CD8-positive, alpha-beta memory T cell (primary cell): ENCODE results near the gene KIF20B. TPM values are rescaled to one million over a fixed set of nuclear protein-coding genes. Genes with fewer than 3 reads are reported as not detected.

Source experiments
- CTCF ChIA-PET: fragments of 350-600 bp; sonication (Branson Sonifier 250); formaldehyde crosslinking; loops from one replicate; lab custom pipeline; 2021; ENCODE audit warnings: antibody characterized with exemption; lab: Charles Lee
- POLR2A ChIA-PET: fragments of 350-600 bp; sonication (Branson Sonifier 250); formaldehyde crosslinking; loops from one replicate; lab custom pipeline; 2021; ENCODE audit warnings: antibody characterized with exemption; lab: Charles Lee
- DNase-seq, 5 donors: peaks; one replicate each; pipeline versions ENCODE4 v3.0.0 to v3.0.0-alpha.2; 2020 to 2022; ENCODE audit warnings: mixed read lengths in 1 of 5
- H3K27ac ChIP-seq: one replicate; pipeline ENCODE4 v1.7.0; 2013; ENCODE audit warnings: low read depth, mild to moderate bottlenecking, low read length, moderate library complexity
- H3K27me3 ChIP-seq: 2 replicates; pipeline ENCODE4 v1.7.0; 2013; ENCODE audit warnings: low read length, mild to moderate bottlenecking; ENCODE audit not compliant: insufficient read depth, poor library complexity, severe bottlenecking
- H3K36me3 ChIP-seq: 2 replicates; pipeline ENCODE4 v1.7.0; 2013; ENCODE audit warnings: mild to moderate bottlenecking, low read length, moderate library complexity; ENCODE audit not compliant: insufficient read depth
- H3K4me1 ChIP-seq: 2 replicates; pipeline ENCODE4 v1.7.0; 2013; ENCODE audit warnings: mild to moderate bottlenecking, low read length, moderate library complexity; ENCODE audit not compliant: insufficient read depth
- H3K4me3 ChIP-seq: 2 replicates; pipeline ENCODE4 v1.7.0; 2013; ENCODE audit warnings: mild to moderate bottlenecking, low read length
- H3K9me3 ChIP-seq: 2 replicates; pipeline ENCODE4 v1.7.0; 2013; ENCODE audit warnings: mild to moderate bottlenecking, low read length
- H3K27ac Mint-ChIP-seq, 8 donors: one replicate each; pipeline ENCODE4 v1.8.0; 2020 to 2021; ENCODE audit warnings: mixed read lengths in 8 of 8, mild to moderate bottlenecking in 6 of 8, inconsistent platforms in 3 of 8, moderate library complexity in 3 of 8
- H3K27me3 Mint-ChIP-seq, 2 donors: one replicate each; pipeline ENCODE4 v1.8.0; 2020 to 2021; ENCODE audit warnings: mixed read lengths in 2 of 2, mild to moderate bottlenecking in 1 of 2, moderate library complexity in 1 of 2
- H3K36me3 Mint-ChIP-seq, 3 donors: one replicate each; pipeline ENCODE4 v1.8.0; 2020 to 2021; ENCODE audit warnings: mixed read lengths in 3 of 3, inconsistent platforms in 1 of 3, mild to moderate bottlenecking in 1 of 3
- H3K4me1 Mint-ChIP-seq, 3 donors: one replicate each; pipeline ENCODE4 v1.8.0; 2020 to 2021; ENCODE audit warnings: mixed read lengths in 3 of 3, inconsistent platforms in 1 of 3, mild to moderate bottlenecking in 1 of 3
- H3K4me3 Mint-ChIP-seq, 7 donors: one replicate each; pipeline ENCODE4 v1.8.0; 2020 to 2021; ENCODE audit warnings: mixed read lengths in 7 of 7, mild to moderate bottlenecking in 6 of 7, moderate library complexity in 4 of 7, inconsistent platforms in 2 of 7
- H3K9me3 Mint-ChIP-seq, 5 donors: one replicate each; pipeline ENCODE4 v1.8.0; 2020 to 2022; ENCODE audit warnings: mixed read lengths in 5 of 5, mild to moderate bottlenecking in 3 of 5, moderate library complexity in 2 of 5, inconsistent platforms in 1 of 5
- polyA plus RNA-seq: library from polyadenylated mRNA; unstranded; fragments of 300-500 nt; fragmentation: Illumina TruSeq; gene quantifications from one replicate; pipeline ENCODE4 v1.2.3, GENCODE V29; 2021
- total RNA-seq, 2 experiments: library from RNA; stranded (reverse); gene quantifications; one replicate each; pipeline ENCODE4 v1.2.3, GENCODE V29; 2021

Gene KIF20B
- total and polyA plus RNA-seq, 3 experiments from 2014 or later = 23.8 to 40.4 (median 39.9) TPM

GRCh38 chr10:89710753-89711152, 9.4 kb downstream of the KIF20B start:
- Histone ChIP-seq H3K36me3 (no peaks in the 10 kb centered on the region), H3K4me3 (no peak overlapping the region), H3K27ac (no peak overlapping the region), H3K27me3 (no peaks in the 10 kb centered on the region), H3K9me3 (no peaks in the 10 kb centered on the region), H3K4me1 (no peaks in the 10 kb centered on the region)
- H3K27me3 Mint-ChIP-seq = no peaks in the 10 kb centered on the region
- H3K27ac Mint-ChIP-seq = no peak overlapping the region
- DNase-seq = no peak
- H3K4me1 Mint-ChIP-seq = peaks cover 7 to 22% (median 21%) of the 10 kb centered on the region in 3 donors
- peaks cover 0 to 22% (median 10%) of the 10 kb centered on the region in 3 donors for H3K36me3 Mint-ChIP-seq
- CTCF ChIA-PET = no interaction called here
- H3K9me3 Mint-ChIP-seq = no peaks in the 10 kb centered on the region
- no peak overlapping the region for H3K4me3 Mint-ChIP-seq
- POLR2A ChIA-PET = interaction anchor here (1.5 kb wide), 1 partner anchor 9 kb away, joined by 4 read pairs; the partner anchor contains the start of gene KIF20B

DNA sequence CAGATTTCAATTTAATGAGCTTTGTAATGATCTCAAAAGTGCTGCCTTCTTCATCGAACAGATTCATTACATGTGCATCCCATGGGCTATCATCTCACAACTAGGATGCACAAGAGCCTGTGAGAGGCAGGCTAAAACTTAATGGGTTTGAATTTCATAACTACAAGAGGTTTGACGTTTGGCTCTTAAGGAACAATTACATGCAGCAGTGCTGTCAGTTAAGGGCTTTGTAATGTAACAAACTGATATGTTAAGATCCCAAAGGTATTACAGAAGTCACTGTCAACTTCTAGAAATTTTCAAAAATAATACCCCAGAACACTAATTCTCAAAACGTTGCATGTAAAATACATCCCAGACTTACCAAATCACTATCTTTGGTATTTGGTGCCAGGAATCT, 33.2 kb downstream of the KIF20B start:
- Histone ChIP-seq H3K36me3 (no peaks in the 10 kb centered on the region), H3K9me3 (no peaks in the 10 kb centered on the region), H3K27ac (no peak overlapping the region), H3K4me1 (no peaks in the 10 kb centered on the region), H3K27me3 (no peaks in the 10 kb centered on the region), H3K4me3 (no peak overlapping the region)
- peaks cover 0 to 34% (median 13%) of the 10 kb centered on the region in 3 donors for H3K36me3 Mint-ChIP-seq
- ChIA-PET POLR2A (no interaction called here), CTCF (no interaction called here)
- H3K27ac Mint-ChIP-seq = no peak overlapping the region
- H3K9me3 Mint-ChIP-seq = no peaks in the 10 kb centered on the region
- H3K27me3 Mint-ChIP-seq = no peaks in the 10 kb centered on the region
- peaks cover 5 to 14% (median 11%) of the 10 kb centered on the region in 3 donors for H3K4me1 Mint-ChIP-seq
- no peak for DNase-seq
- H3K4me3 Mint-ChIP-seq = no peak overlapping the region

GRCh38 chr10:89738551-89739209, 37.3 kb downstream of the KIF20B start:
- Histone ChIP-seq H3K27me3 (no peaks in the 10 kb centered on the region), H3K4me1 (no peaks in the 10 kb centered on the region), H3K27ac (no peak overlapping the region), H3K36me3 (no peaks in the 10 kb centered on the region), H3K4me3 (no peak overlapping the region), H3K9me3 (no peaks in the 10 kb centered on the region)
- Mint-ChIP-seq H3K4me1 (peaks cover 5 to 14% (median 11%) of the 10 kb centered on the region in 3 donors), H3K27ac (peak overlapping the region in 4 of 8 donors; percentile 8 to 75 (median 44)), H3K27me3 (no peaks in the 10 kb centered on the region), H3K4me3 (peak overlapping the region in 6 of 7 donors; percentile 0 to 43 (median 8)), H3K9me3 (no peaks in the 10 kb centered on the region), H3K36me3 (peaks cover 0 to 33% (median 8%) of the 10 kb centered on the region in 3 donors)
- no peak for DNase-seq
- POLR2A ChIA-PET = interaction anchor here (0.9 kb wide), 1 partner anchor 37 kb away, joined by 4 read pairs; the partner anchor contains the start of gene KIF20B
- CTCF ChIA-PET = no interaction called here

DNA sequence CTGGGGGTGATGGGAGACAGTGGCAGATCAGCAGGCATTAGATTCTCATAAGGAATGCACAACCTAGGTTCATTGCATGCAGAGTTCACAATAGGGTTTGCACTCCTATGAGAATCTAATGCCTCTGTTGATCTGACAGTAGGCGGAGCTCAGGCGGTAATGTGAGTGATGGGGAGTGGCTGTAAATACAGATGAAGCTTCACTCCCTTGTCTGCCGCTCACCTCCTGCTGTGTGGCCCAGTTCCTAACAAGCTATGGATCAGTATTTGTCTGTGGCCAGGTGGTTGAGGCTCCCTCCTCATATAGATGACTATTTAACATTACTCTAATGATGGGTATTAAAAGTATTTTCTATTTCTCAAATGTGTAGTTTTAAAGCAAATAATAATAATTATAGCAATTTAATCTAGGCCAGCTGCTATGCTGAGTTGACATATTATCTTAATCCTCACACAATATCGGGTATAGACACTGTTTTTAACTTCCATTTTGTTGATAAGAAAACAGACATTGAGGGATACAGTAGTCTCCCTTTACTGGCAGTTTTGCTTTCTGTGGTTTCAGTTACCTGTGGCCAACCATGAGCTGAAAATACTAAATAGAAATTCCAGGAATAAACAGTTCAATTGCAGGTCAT, 39.9 kb downstream of the KIF20B start:
- no peak overlapping the region for H3K4me3 Mint-ChIP-seq
- peaks cover 6% of the 10 kb centered on the region for H3K36me3 ChIP-seq
- no peaks in the 10 kb centered on the region for H3K9me3 ChIP-seq
- H3K27ac Mint-ChIP-seq = no peak overlapping the region
- no peaks in the 10 kb centered on the region for H3K9me3 Mint-ChIP-seq
- peaks cover 5 to 14% (median 11%) of the 10 kb centered on the region in 3 donors for H3K4me1 Mint-ChIP-seq
- DNase-seq = no peak
- no peaks in the 10 kb centered on the region for H3K4me1 ChIP-seq
- no peaks in the 10 kb centered on the region for H3K27me3 Mint-ChIP-seq
- CTCF ChIA-PET = no interaction called here
- no peaks in the 10 kb centered on the region for H3K27me3 ChIP-seq
- H3K4me3 ChIP-seq = no peak overlapping the region
- H3K36me3 Mint-ChIP-seq = peaks cover 12 to 44% (median 14%) of the 10 kb centered on the region in 3 donors
- POLR2A ChIA-PET = no interaction called here
- H3K27ac ChIP-seq = no peak overlapping the region

DNA sequence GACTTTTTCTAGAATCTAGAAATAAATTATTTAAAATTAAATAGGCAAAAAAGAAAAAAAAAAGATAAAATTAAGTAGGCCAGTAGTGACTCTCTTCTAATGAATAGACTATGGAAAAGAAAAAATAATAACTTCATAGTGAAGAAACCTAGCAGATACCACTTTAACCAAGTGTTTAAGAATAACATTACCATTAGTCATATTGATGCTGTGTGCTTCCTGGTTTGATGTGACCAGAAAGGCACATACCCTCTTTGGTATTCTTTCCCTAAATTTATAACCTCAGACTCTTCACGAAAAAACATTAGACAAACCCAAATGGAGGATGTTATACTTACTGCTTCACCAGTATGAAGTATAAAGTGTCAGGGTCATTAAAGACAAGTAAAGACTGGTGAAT, 42.6 kb downstream of the KIF20B start:
- no peak overlapping the region for H3K27ac Mint-ChIP-seq
- H3K36me3 ChIP-seq = peaks cover 6% of the 10 kb centered on the region
- H3K9me3 Mint-ChIP-seq = no peaks in the 10 kb centered on the region
- H3K27me3 Mint-ChIP-seq = no peaks in the 10 kb centered on the region
- peaks cover 14 to 35% (median 22%) of the 10 kb centered on the region in 3 donors for H3K36me3 Mint-ChIP-seq
- no peaks in the 10 kb centered on the region for H3K27me3 ChIP-seq
- no peaks in the 10 kb centered on the region for H3K4me1 ChIP-seq
- no peak overlapping the region for H3K4me3 Mint-ChIP-seq
- ChIA-PET POLR2A (no interaction called here), CTCF (no interaction called here)
- peaks cover 0 to 1% (median under 1%) of the 10 kb centered on the region in 3 donors for H3K4me1 Mint-ChIP-seq
- H3K4me3 ChIP-seq = no peak overlapping the region
- DNase-seq = no peak
- no peaks in the 10 kb centered on the region for H3K9me3 ChIP-seq
- H3K27ac ChIP-seq = no peak overlapping the region

GRCh38 chr10:89745903-89746302, 44.5 kb downstream of the KIF20B start:
- ChIA-PET CTCF (no interaction called here), POLR2A (no interaction called here)
- Histone ChIP-seq H3K4me3 (no peak overlapping the region), H3K36me3 (peaks cover 6% of the 10 kb centered on the region), H3K27ac (no peak overlapping the region), H3K27me3 (no peaks in the 10 kb centered on the region), H3K4me1 (no peaks in the 10 kb centered on the region), H3K9me3 (no peaks in the 10 kb centered on the region)
- Mint-ChIP-seq H3K27me3 (no peaks in the 10 kb centered on the region), H3K9me3 (no peaks in the 10 kb centered on the region), H3K4me1 (no peaks in the 10 kb centered on the region), H3K27ac (no peak overlapping the region), H3K36me3 (peaks cover 14 to 32% (median 22%) of the 10 kb centered on the region in 3 donors), H3K4me3 (no peak overlapping the region)
- DNase-seq = no peak

DNA sequence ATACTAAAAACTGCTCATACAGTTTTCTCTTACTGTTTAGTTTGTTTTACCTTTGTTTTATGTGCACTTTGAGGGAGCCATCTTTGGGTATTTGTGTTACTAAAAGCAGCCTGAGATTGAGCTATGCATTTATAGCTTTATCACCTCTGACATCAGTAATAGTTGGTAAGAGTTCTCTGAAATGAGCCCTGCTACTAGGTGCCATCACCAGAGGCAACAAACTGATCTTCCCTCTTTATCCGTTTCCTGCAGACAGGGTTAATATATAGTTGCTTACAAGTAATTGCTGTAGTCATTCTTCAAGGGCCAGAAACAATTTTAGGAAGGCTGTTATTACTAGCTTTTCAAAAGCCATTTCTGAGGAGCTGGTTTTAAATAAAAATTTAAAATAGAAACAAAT, 49.1 kb downstream of the KIF20B start:
- Mint-ChIP-seq H3K27me3 (no peaks in the 10 kb centered on the region), H3K27ac (no peak overlapping the region)
- POLR2A ChIA-PET = no interaction called here

DNA sequence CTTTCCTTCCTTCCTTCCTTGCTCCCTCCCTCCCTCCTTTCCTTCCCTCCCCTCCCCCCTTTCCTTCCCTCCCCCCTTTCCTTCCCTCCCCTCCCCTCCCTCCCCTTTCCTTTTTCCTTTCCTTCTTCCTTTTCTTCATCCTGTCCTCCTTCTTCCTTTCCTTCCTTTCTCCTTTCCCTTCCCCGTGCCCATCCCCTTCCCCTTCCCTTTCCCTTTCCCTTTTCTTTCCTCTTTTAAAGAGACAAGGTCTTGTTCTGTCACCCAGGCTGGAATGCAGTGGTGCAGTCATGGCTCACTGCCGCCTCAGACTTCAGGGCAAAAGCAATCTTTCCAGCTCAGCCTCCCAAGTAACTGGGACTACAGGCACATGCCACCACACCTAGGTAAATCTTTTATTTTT, 54.0 kb downstream of the KIF20B start:
- Histone ChIP-seq H3K9me3 (no peaks in the 10 kb centered on the region), H3K4me3 (no peak overlapping the region), H3K27ac (no peak overlapping the region), H3K4me1 (no peaks in the 10 kb centered on the region), H3K27me3 (no peaks in the 10 kb centered on the region), H3K36me3 (no peaks in the 10 kb centered on the region)
- no peaks in the 10 kb centered on the region for H3K4me1 Mint-ChIP-seq
- ChIA-PET POLR2A (no interaction called here), CTCF (no interaction called here)
- H3K4me3 Mint-ChIP-seq = no peak overlapping the region
- H3K36me3 Mint-ChIP-seq = peaks cover 11 to 40% (median 20%) of the 10 kb centered on the region in 3 donors
- no peak overlapping the region for H3K27ac Mint-ChIP-seq
- no peaks in the 10 kb centered on the region for H3K9me3 Mint-ChIP-seq
- no peak for DNase-seq
- H3K27me3 Mint-ChIP-seq = no peaks in the 10 kb centered on the region

More for the DNA sequence above, 49.1 kb downstream of the KIF20B start:
- Mint-ChIP-seq H3K36me3 (peaks cover 7 to 26% (median 16%) of the 10 kb centered on the region in 3 donors), H3K4me1 (no peaks in the 10 kb centered on the region), H3K4me3 (no peak overlapping the region), H3K9me3 (no peaks in the 10 kb centered on the region)
- H3K4me3 ChIP-seq = no peak overlapping the region
- no peak overlapping the region for H3K27ac ChIP-seq
- peaks cover 6% of the 10 kb centered on the region for H3K36me3 ChIP-seq
- CTCF ChIA-PET = no interaction called here
- DNase-seq = no peak
- no peaks in the 10 kb centered on the region for H3K9me3 ChIP-seq
- H3K4me1 ChIP-seq = no peaks in the 10 kb centered on the region
- H3K27me3 ChIP-seq = no peaks in the 10 kb centered on the region
